Keratinocyte (primary cell): ENCODE data around the gene AFDN. TPM values are rescaled to one million over a fixed set of nuclear protein-coding genes. Genes with fewer than 3 reads are reported as not detected.

Experiments
- DNase-seq: peaks from one replicate; pipeline ENCODE4 v3.0.0-alpha.2; 2011; ENCODE audit warnings: low read depth, missing footprints, low spot score
- FAIRE-seq: peaks from 2 replicates; lab custom pipeline; 2011; peaks lifted over from hg19 to GRCh38; lab: Jason Lieb, UNC
- H2AFZ ChIP-seq: 2 replicates; pipeline ENCODE4 v1.6.0; 2012; ENCODE audit warnings: low read length, control low read depth, inconsistent platforms; ENCODE audit not compliant: control insufficient read depth
- H3K27ac ChIP-seq: 2 replicates; pipeline ENCODE4 v1.5.1; 2011; ENCODE audit warnings: low read length; ENCODE audit not compliant: control insufficient read depth, insufficient read depth
- H3K27me3 ChIP-seq: 3 replicates; pipeline ENCODE4 v1.6.0; 2011; ENCODE audit warnings: low read length; ENCODE audit not compliant: control insufficient read depth, insufficient read depth; ENCODE audit errors: extremely low read depth
- H3K36me3 ChIP-seq, 2 experiments: 2 replicates in 1 of 2; 3 replicates in 1 of 2; pipeline ENCODE4 v1.5.1; 2011; ENCODE audit warnings: low read length in 2 of 2, mild to moderate bottlenecking in 1 of 2; ENCODE audit not compliant: control insufficient read depth in 2 of 2, insufficient read depth in 2 of 2; ENCODE audit errors: extremely low read depth in 1 of 2
- H3K4me1 ChIP-seq: 3 replicates; pipeline ENCODE4 v1.5.1; 2011; ENCODE audit warnings: low read length; ENCODE audit not compliant: control insufficient read depth, insufficient read depth; ENCODE audit errors: extremely low read depth
- H3K4me2 ChIP-seq: 3 replicates; pipeline ENCODE4 v1.6.0; 2011; ENCODE audit warnings: low read depth, low read length; ENCODE audit not compliant: control insufficient read depth, insufficient read depth; ENCODE audit errors: extremely low read depth
- H3K4me3 ChIP-seq, 3 experiments: fragments of 200-600 bp in 1 of 3; sonication (generic) in 1 of 3; 2 replicates in 2 of 3; 3 replicates in 1 of 3; pipeline ENCODE4 v1.5.1; 2011 to 2016; ENCODE audit warnings: low read length in 3 of 3, mild to moderate bottlenecking in 3 of 3, control low read depth in 2 of 3, inconsistent platforms in 1 of 3, low read depth in 1 of 3, mixed read lengths in 1 of 3, mixed run types in 1 of 3, moderate library complexity in 1 of 3; ENCODE audit not compliant: control insufficient read depth in 2 of 3, insufficient read depth in 2 of 3; ENCODE audit errors: extremely low read depth in 1 of 3
- H3K79me2 ChIP-seq: 2 replicates; pipeline ENCODE4 v1.6.0; 2012; ENCODE audit warnings: low read length; ENCODE audit not compliant: control insufficient read depth, insufficient read depth
- H3K9ac ChIP-seq: 3 replicates; pipeline ENCODE4 v1.6.0; 2011; ENCODE audit warnings: low read length; ENCODE audit not compliant: control insufficient read depth, insufficient read depth; ENCODE audit errors: extremely low read depth
- H3K9me1 ChIP-seq: 3 replicates; pipeline ENCODE4 v1.6.0; 2011; ENCODE audit warnings: low read length; ENCODE audit not compliant: control insufficient read depth, insufficient read depth; ENCODE audit errors: extremely low read depth
- H3K9me3 ChIP-seq: 2 replicates; pipeline ENCODE4 v1.5.1; 2012; ENCODE audit warnings: low read depth, low read length; ENCODE audit not compliant: control insufficient read depth
- H4K20me1 ChIP-seq: 3 replicates; pipeline ENCODE4 v1.6.0; 2011; ENCODE audit warnings: low read length; ENCODE audit not compliant: control insufficient read depth, insufficient read depth; ENCODE audit errors: extremely low read depth
- EZH2 ChIP-seq: IDR thresholded peaks from one replicate; pipeline ENCODE4 v1.6.1; 2012; ENCODE audit warnings: inconsistent platforms, mild to moderate bottlenecking, low read length, moderate library complexity
- dilution Hi-C: fragments of 300-500 bp; cut with MboI; formaldehyde crosslinking; loops from one replicate; pipeline ENCODE4 v1.7.0; 2020; ENCODE audit warnings: low sequenced_read_pairs; ENCODE audit not compliant: extremely low pct_ligation_motif_present
- polyA plus RNA-seq, 5 experiments: library from polyadenylated mRNA; depleted of rRNA in 3 of 5; stranded (reverse) in 3 of 5; stranded (forward) in 1 of 5; unstranded in 1 of 5; fragments of >200 nt; gene quantifications; 1 replicate in 1 of 5; 2 replicates in 3 of 5; 3 replicates in 1 of 5; pipeline versions ENCODE4 v1.2.1 to v1.2.3, GENCODE V29; 2011 to 2012; ENCODE audit warnings: missing spikeins in 2 of 5, low read depth in 1 of 5, low replicate concordance in 1 of 5
- TF ChIP-seq, protein P1 (sequence below), 3 experiments: IDR thresholded peaks in 1 of 3; conservative IDR thresholded peaks in 1 of 3; optimal IDR thresholded peaks in 1 of 3; 2 replicates in 2 of 3; 3 replicates in 1 of 3; pipeline versions ENCODE3 to v1.5.1; 2011; ENCODE audit warnings: low read length in 3 of 3, mild to moderate bottlenecking in 3 of 3, moderate library complexity in 2 of 3, control low read depth in 1 of 3, inconsistent platforms in 1 of 3; ENCODE audit not compliant: insufficient read depth in 2 of 3; ENCODE audit errors: extremely low read depth in 1 of 3

AFDN gene
- polyA plus RNA-seq, 1 donor (not counting 4 experiments of a cell fraction or from before 2014, with no cell fraction given): 46.5 TPM

DNA sequence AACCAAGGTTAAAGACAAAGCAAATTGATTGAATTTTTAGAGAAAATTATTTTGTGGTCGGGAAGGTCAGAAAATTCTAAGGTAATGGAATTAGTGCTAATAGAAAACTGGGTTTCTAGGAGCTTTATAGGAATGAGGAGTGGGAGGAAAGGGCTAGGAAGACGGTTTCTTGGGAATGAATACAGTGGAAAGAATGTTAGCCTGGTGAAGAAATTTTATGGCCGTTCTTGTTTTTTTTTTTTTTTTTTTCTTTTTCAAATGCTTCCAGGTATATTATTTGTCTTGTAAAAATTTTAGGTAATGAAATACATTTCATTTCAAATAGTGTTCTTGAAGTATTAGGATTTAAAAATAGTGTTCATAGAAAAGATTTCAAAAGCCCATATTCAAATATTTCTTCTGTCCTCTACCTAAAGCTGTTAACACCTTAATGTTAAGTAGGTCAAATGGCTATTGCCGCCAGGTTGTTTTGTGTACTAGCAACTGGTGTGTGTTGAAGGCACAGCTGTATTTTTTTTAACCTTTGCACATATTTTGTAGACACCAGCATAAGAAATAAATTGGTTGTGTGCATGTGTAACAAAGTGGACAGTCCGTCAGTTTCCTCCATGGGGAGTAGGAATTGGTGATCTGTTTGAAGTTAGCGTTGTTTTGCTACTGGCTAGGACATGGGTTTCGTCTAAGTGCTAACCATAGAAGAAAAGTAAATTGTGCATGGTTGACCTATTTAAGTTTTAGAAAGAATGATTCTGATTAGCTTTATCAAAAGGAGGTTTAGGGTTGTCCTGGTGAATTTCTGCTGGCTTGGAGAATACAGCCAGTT, 32.3 kb downstream of the AFDN start:
- dilution Hi-C loops: no loop called here

DNA sequence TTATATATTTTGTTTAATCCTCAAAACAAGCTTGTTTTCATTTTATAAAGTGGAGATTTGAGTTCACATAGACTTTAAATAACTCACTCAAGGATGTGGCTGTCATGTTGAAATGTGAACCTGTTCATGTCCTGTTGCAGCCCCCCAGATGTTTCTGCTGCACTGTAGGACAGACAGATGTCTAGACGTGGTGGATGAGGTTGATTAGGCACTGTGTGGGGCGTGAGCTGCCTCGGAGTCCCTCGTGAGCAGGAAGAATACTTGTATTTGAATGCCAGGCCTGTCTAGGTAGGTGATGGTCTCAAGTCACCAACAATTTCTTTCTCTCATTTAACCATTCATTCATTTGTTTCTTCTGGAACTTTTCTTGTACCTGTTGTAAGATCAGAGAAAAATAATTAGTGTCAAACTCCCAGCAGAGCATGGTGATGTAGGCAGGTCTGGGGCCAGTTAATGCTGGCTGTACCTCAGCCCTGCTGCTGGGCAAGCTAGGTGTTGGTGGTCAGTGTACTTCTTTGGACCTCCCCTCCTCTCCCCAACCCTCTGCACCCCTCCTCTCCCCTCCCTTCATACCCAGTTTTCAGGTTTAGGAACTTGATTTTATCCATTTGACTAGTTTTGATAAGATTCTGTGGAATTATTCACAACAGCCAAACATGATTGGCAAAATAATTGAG, 34.0 kb downstream of the AFDN start:
- Histone ChIP-seq H3K9me1 (no peaks in the 10 kb centered on the region), H3K79me2 (peaks cover 90% of the 10 kb centered on the region), H3K36me3 (peaks cover 0 to 2% of the 10 kb centered on the region in 2 experiments), H3K27ac (no peak overlapping the region), H3K9me3 (no peaks in the 10 kb centered on the region), H3K9ac (no peak overlapping the region), H2AFZ (no peak overlapping the region), H3K4me3 (no peak overlapping the region), H3K4me1 (peaks cover 23% of the 10 kb centered on the region), H3K4me2 (no peak overlapping the region), H4K20me1 (peaks cover 3% of the 10 kb centered on the region), H3K27me3 (no peaks in the 10 kb centered on the region)
- dilution Hi-C loops: no loop called here
- no peak for FAIRE-seq
- DNase-seq: no peak
- no peak for TF ChIP-seq EZH2
- TF ChIP-seq, protein P1, sequence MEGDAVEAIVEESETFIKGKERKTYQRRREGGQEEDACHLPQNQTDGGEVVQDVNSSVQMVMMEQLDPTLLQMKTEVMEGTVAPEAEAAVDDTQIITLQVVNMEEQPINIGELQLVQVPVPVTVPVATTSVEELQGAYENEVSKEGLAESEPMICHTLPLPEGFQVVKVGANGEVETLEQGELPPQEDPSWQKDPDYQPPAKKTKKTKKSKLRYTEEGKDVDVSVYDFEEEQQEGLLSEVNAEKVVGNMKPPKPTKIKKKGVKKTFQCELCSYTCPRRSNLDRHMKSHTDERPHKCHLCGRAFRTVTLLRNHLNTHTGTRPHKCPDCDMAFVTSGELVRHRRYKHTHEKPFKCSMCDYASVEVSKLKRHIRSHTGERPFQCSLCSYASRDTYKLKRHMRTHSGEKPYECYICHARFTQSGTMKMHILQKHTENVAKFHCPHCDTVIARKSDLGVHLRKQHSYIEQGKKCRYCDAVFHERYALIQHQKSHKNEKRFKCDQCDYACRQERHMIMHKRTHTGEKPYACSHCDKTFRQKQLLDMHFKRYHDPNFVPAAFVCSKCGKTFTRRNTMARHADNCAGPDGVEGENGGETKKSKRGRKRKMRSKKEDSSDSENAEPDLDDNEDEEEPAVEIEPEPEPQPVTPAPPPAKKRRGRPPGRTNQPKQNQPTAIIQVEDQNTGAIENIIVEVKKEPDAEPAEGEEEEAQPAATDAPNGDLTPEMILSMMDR (optimal IDR thresholded peaks at IDR 0.05 in 1 of 3, IDR thresholded peaks at IDR 0.05 in 1 of 3, conservative IDR thresholded peaks at IDR 0.05 in 1 of 3; ENCODE audit: extremely low read depth in 1 of 3, insufficient read depth in 2 of 3, low read length in 3 of 3): no peak

More for the DNA sequence above, 32.3 kb downstream of the AFDN start:
- no peak for FAIRE-seq
- no peak overlapping the region for H3K27ac ChIP-seq
- no peaks in the 10 kb centered on the region for H3K27me3 ChIP-seq
- no peak overlapping the region for H3K9ac ChIP-seq
- no peak overlapping the region for H3K4me3 ChIP-seq
- H2AFZ ChIP-seq: no peak overlapping the region
- no peak for TF ChIP-seq EZH2
- TF ChIP-seq, protein P1 (optimal IDR thresholded peaks at IDR 0.05 in 1 of 3, IDR thresholded peaks at IDR 0.05 in 1 of 3, conservative IDR thresholded peaks at IDR 0.05 in 1 of 3; ENCODE audit: extremely low read depth in 1 of 3, insufficient read depth in 2 of 3, low read length in 3 of 3): no peak
- peaks cover 31% of the 10 kb centered on the region for H3K4me1 ChIP-seq
- H3K9me3 ChIP-seq: no peaks in the 10 kb centered on the region
- H4K20me1 ChIP-seq: peaks cover 3% of the 10 kb centered on the region
- no peaks in the 10 kb centered on the region for H3K9me1 ChIP-seq
- no peak for DNase-seq
- H3K79me2 ChIP-seq: peaks cover 95% of the 10 kb centered on the region
- H3K36me3 ChIP-seq: no peaks in the 10 kb centered on the region
- no peak overlapping the region for H3K4me2 ChIP-seq
